SK-N-SH (cell line): ENCODE results near the gene ERI3. TPM values are rescaled to one million over a fixed set of nuclear protein-coding genes. Genes with fewer than 3 reads are reported as not detected.

Source experiments
- CTCF ChIA-PET: fragments of 300-600, 350-600 bp; formaldehyde crosslinking; extraction: SDS; loops from one replicate; lab custom pipeline; 2021; lab: Yijun Ruan, JAX
- POLR2A ChIA-PET: fragments of 350-600 bp; sonication (Branson Sonifier 250); formaldehyde crosslinking; extraction: SDS; loops from one replicate; lab custom pipeline; 2020; ENCODE audit warnings: antibody characterized with exemption, inconsistent platforms; lab: Yijun Ruan, JAX
- DNase-seq: peaks from one replicate; pipeline ENCODE4 v3.0.0; 2012
- H2AFZ ChIP-seq: fragments of 200-600 bp; sonication (generic); 2 replicates; pipeline ENCODE4 v1.8.1; 2016; ENCODE audit warnings: antibody characterized with exemption, mild to moderate bottlenecking, low read depth
- H3F3A ChIP-seq: fragments of 200-600 bp; sonication (generic); replicated peaks from 2 replicates; pipeline ENCODE3; 2016; ENCODE audit warnings: antibody characterized with exemption, mild to moderate bottlenecking; ENCODE audit not compliant: insufficient read depth
- H3K27ac ChIP-seq, 2 experiments: fragments of 200-500 bp in 1 of 2; fragments of 200-600 bp in 1 of 2; sonication (Bioruptor generic) in 1 of 2; sonication (generic), shearing (Covaris generic) in 1 of 2; 2 replicates each; pipeline versions ENCODE4 v1.5.1 to v1.6.1; 2014 to 2016; ENCODE audit warnings: low read depth in 2 of 2, inconsistent platforms in 1 of 2, low read length in 1 of 2, mild to moderate bottlenecking in 1 of 2, mixed read lengths in 1 of 2
- H3K27me3 ChIP-seq: fragments of 200-600 bp; sonication (generic), shearing (Covaris generic); 2 replicates; pipeline ENCODE4 v1.6.1; 2016; ENCODE audit warnings: mixed run types; ENCODE audit not compliant: insufficient read depth
- H3K36me3 ChIP-seq, 2 experiments: fragments of 200-500 bp in 1 of 2; fragments of 200-600 bp in 1 of 2; sonication (Bioruptor generic) in 1 of 2; sonication (generic) in 1 of 2; replicated peaks in 1 of 2; 2 replicates each; pipeline versions ENCODE3 to v1.5.1; 2014 to 2016; ENCODE audit warnings: low read length in 1 of 2, mild to moderate bottlenecking in 1 of 2; ENCODE audit not compliant: insufficient read depth in 2 of 2, control insufficient read depth in 1 of 2
- H3K4me1 ChIP-seq, 2 experiments: fragments of 200-500 bp in 1 of 2; fragments of 200-600 bp in 1 of 2; sonication (Bioruptor generic) in 1 of 2; sonication (generic), shearing (Covaris generic) in 1 of 2; 2 replicates each; pipeline versions ENCODE4 v1.5.1 to v1.6.1; 2014 to 2016; ENCODE audit warnings: low read depth in 1 of 2, low read length in 1 of 2, mixed run types in 1 of 2; ENCODE audit not compliant: insufficient read depth in 2 of 2, control insufficient read depth in 1 of 2
- H3K4me2 ChIP-seq: fragments of 200-600 bp; sonication (generic), shearing (Covaris generic); 2 replicates; pipeline ENCODE4 v1.6.1; 2017; ENCODE audit warnings: mixed run types
- H3K4me3 ChIP-seq, 2 experiments: fragments of 200-500 bp in 1 of 2; fragments of 200-600 bp in 1 of 2; sonication (Bioruptor generic) in 1 of 2; sonication (generic), shearing (Covaris generic) in 1 of 2; 2 replicates each; pipeline versions ENCODE4 v1.5.1 to v1.8.1; 2014 to 2016; ENCODE audit warnings: low read depth in 2 of 2, inconsistent platforms in 1 of 2, low read length in 1 of 2, mild to moderate bottlenecking in 1 of 2, mixed read lengths in 1 of 2, moderate library complexity in 1 of 2
- H3K79me2 ChIP-seq: fragments of 200-600 bp; sonication (generic); 2 replicates; pipeline ENCODE4 v1.8.1; 2017; ENCODE audit warnings: mild to moderate bottlenecking; ENCODE audit not compliant: insufficient read depth
- H3K9ac ChIP-seq: fragments of 200-600 bp; sonication (generic); 2 replicates; pipeline ENCODE4 v1.6.1; 2017; ENCODE audit warnings: mixed run types
- H3K9me2 ChIP-seq: fragments of 200-600 bp; sonication (generic); 2 replicates; pipeline ENCODE4 v1.6.1; 2017; ENCODE audit warnings: mixed run types
- H3K9me3 ChIP-seq: fragments of 200-600 bp; sonication (generic); 2 replicates; pipeline ENCODE4 v1.6.1; 2017; ENCODE audit warnings: mixed run types, mild to moderate bottlenecking, moderate library complexity
- H4K20me1 ChIP-seq: fragments of 200-600 bp; sonication (generic); 2 replicates; pipeline ENCODE4 v1.6.1; 2017; ENCODE audit warnings: mild to moderate bottlenecking, mixed run types; ENCODE audit not compliant: insufficient read depth
- CHD2 ChIP-seq: fragments of 150-350 bp; IDR thresholded peaks from 2 replicates; pipeline ENCODE4 v1.6.1; 2018; ENCODE audit warnings: low read length; ENCODE audit not compliant: partially characterized antibody
- EP300 ChIP-seq, 2 experiments: IDR thresholded peaks; 2 replicates each; pipeline versions ENCODE4 v1.4.0 to v1.6.1; 2012; ENCODE audit warnings: borderline replicate concordance in 1 of 2, low read depth in 1 of 2, low read length in 1 of 2
- FOXJ3 ChIP-seq: sonication (generic); formaldehyde crosslinking; IDR thresholded peaks from 2 replicates; pipeline ENCODE4 v1.5.1; 2020; ENCODE audit warnings: mild to moderate bottlenecking, missing genetic modification reagents
- GATA2 ChIP-seq: sonication (generic); formaldehyde crosslinking; IDR thresholded peaks from 2 replicates; pipeline ENCODE4 v1.5.0; 2020; ENCODE audit warnings: mild to moderate bottlenecking, missing genetic modification reagents
- JUND ChIP-seq: IDR thresholded peaks from 2 replicates; pipeline ENCODE4 v1.4.0; 2012
- NFIC ChIP-seq: IDR thresholded peaks from 2 replicates; pipeline ENCODE4 v1.4.0; 2012; ENCODE audit warnings: borderline replicate concordance
- RAD21 ChIP-seq: IDR thresholded peaks from 2 replicates; pipeline ENCODE4 v1.6.1; 2012; ENCODE audit warnings: mild to moderate bottlenecking, low read length
- RCOR1 ChIP-seq: fragments of 150-350 bp; IDR thresholded peaks from 2 replicates; pipeline ENCODE4 v1.6.1; 2017; ENCODE audit warnings: antibody characterized with exemption, low read length
- RXRA ChIP-seq: IDR thresholded peaks from 2 replicates; pipeline ENCODE4 v1.4.0; 2012; ENCODE audit warnings: low read depth, mild to moderate bottlenecking, borderline replicate concordance
- USF1 ChIP-seq: IDR thresholded peaks from 2 replicates; pipeline ENCODE4 v1.4.0; 2012; ENCODE audit warnings: low read depth, borderline replicate concordance
- ZBTB33 ChIP-seq: IDR thresholded peaks from 2 replicates; pipeline ENCODE4 v1.4.0; 2012; ENCODE audit warnings: low read depth, borderline replicate concordance
- WGBS: methylation state at CpG from one replicate; pipeline ENCODE4 v1.1.6; 2017; ENCODE audit warnings: low lambda C conversion rate; 5-methylcytosine and 5-hydroxymethylcytosine counted together
- polyA plus RNA-seq, 3 experiments: library from polyadenylated mRNA; depleted of rRNA; stranded (reverse); fragments of >200 nt; gene quantifications; 2 replicates each; pipeline ENCODE4 v1.2.3, GENCODE V29; 2012
- TF ChIP-seq, protein P1 (sequence below): fragments of 150-350 bp; IDR thresholded peaks from 2 replicates; pipeline ENCODE4 v1.6.1; 2017; ENCODE audit warnings: antibody characterized with exemption, low read length, low read depth, borderline replicate concordance
- TF ChIP-seq, protein P2 (sequence below): fragments of 200-600 bp; sonication (generic); IDR thresholded peaks from 2 replicates; pipeline ENCODE4 v1.6.1; 2017; ENCODE audit warnings: antibody characterized with exemption, mild to moderate bottlenecking, moderate library complexity

ERI3 gene
- polyA plus RNA-seq, 1 of the 3 experiments (the other 2 are of a cell fraction) = 60.7 TPM

- TF ChIP-seq GATA2 = no peak
- TF ChIP-seq, all 33 proteins: peak for 0
These were observed 92.1 kb downstream of the ERI3 start (continued) for GRCh38 chr1:44262816-44263567.

DNA sequence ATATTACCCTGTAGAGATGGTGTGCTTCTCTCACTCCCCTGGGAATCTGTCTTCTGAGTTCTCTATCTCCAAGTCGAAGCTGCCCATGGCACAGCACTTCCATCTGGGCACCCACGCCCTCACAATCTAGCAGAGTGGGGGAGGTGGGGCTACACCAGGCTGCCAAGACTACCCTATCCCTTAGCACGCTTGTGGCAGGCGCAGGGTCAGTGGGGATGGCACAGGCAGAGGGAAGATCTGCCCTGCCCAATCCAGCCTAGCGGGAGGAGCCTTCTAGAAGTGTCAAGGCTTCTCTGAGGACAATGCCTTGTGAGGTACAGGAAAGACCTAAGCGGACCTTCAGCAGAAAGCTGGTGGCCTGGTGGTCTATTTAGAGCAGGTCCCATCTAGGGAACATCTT, 92.6 kb downstream of the ERI3 start:
- peaks cover 0 to 8% of the 10 kb centered on the region in 2 experiments for H3K36me3 ChIP-seq
- WGBS = 98% methylated on average over 6 of the region's 6 CpGs
- POLR2A ChIA-PET = interaction anchor here (0.6 kb wide), 1 partner anchor 253 kb away, joined by 5 read pairs; no protein-coding TSS in a partner anchor
- TF ChIP-seq, protein P1, sequence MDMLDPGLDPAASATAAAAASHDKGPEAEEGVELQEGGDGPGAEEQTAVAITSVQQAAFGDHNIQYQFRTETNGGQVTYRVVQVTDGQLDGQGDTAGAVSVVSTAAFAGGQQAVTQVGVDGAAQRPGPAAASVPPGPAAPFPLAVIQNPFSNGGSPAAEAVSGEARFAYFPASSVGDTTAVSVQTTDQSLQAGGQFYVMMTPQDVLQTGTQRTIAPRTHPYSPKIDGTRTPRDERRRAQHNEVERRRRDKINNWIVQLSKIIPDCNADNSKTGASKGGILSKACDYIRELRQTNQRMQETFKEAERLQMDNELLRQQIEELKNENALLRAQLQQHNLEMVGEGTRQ = no peak
- TF ChIP-seq NFIC = no peak
- no peak for TF ChIP-seq FOXJ3 (CRISPR knock-in tag)
- no peak for TF ChIP-seq RAD21
- TF ChIP-seq EP300 (IDR thresholded peaks at IDR 0.05; ENCODE audit: borderline replicate concordance in 1 of 2, low read depth in 1 of 2, low read length in 1 of 2) = no peak
- CTCF ChIA-PET = interaction anchor here (3.8 kb wide), 1 partner anchor 45 kb away, joined by 15 read pairs; no protein-coding TSS in a partner anchor
- H3K9me2 ChIP-seq = no peaks in the 10 kb centered on the region
- H4K20me1 ChIP-seq = 0 out of 2 replicates have a peak, but pooled peaks cover 4% of the 10 kb centered on the region
- no peaks in the 10 kb centered on the region for H3K27me3 ChIP-seq
- no peak overlapping the region for H3K4me3 ChIP-seq
- no peaks in the 10 kb centered on the region for H3K79me2 ChIP-seq
- no peak overlapping the region for H3K4me2 ChIP-seq
- H3K9me3 ChIP-seq = no peaks in the 10 kb centered on the region
- peaks cover 0 to 11% of the 10 kb centered on the region in 2 experiments; a peak in 2 of 4 replicates for H3K4me1 ChIP-seq
- no peak overlapping the region for H2AFZ ChIP-seq
- no peak overlapping the region for H3K9ac ChIP-seq
- H3K27ac ChIP-seq = no peak overlapping the region
- H3F3A ChIP-seq = no peaks in the 10 kb centered on the region
- DNase-seq = no peak

GRCh38 chr1:44261962-44262361, 93.1 kb downstream of the ERI3 start:
- no peaks in the 10 kb centered on the region for H3F3A ChIP-seq
- WGBS = 100% methylated on average over 4 of the region's 5 CpGs
- H3K9me2 ChIP-seq = no peaks in the 10 kb centered on the region
- no peak overlapping the region for H3K4me2 ChIP-seq
- 0 out of 2 replicates have a peak, but pooled peaks cover 4% of the 10 kb centered on the region for H4K20me1 ChIP-seq
- H3K9ac ChIP-seq = no peak overlapping the region
- H3K79me2 ChIP-seq = no peaks in the 10 kb centered on the region
- ChIA-PET POLR2A (no interaction called here), CTCF (interaction anchor here (3.8 kb wide), 1 partner anchor 44 kb away, joined by 15 read pairs; no protein-coding TSS in a partner anchor)
- H3K4me3 ChIP-seq = no peak overlapping the region
- no peaks in the 10 kb centered on the region for H3K9me3 ChIP-seq
- H3K36me3 ChIP-seq = peaks cover 0 to 8% of the 10 kb centered on the region in 2 experiments
- H3K4me1 ChIP-seq = peaks cover 0 to 15% of the 10 kb centered on the region in 2 experiments; a peak in 2 of 4 replicates
- DNase-seq = no peak
- H3K27me3 ChIP-seq = no peaks in the 10 kb centered on the region
- no peak for TF ChIP-seq RAD21
- TF ChIP-seq GATA2 = no peak
- no peak for TF ChIP-seq CHD2
- no peak for TF ChIP-seq RXRA
- TF ChIP-seq USF1 = no peak
- TF ChIP-seq RCOR1 = no peak
- TF ChIP-seq FOXJ3 (CRISPR knock-in tag) = no peak
- TF ChIP-seq JUND = no peak
- TF ChIP-seq, protein P2, sequence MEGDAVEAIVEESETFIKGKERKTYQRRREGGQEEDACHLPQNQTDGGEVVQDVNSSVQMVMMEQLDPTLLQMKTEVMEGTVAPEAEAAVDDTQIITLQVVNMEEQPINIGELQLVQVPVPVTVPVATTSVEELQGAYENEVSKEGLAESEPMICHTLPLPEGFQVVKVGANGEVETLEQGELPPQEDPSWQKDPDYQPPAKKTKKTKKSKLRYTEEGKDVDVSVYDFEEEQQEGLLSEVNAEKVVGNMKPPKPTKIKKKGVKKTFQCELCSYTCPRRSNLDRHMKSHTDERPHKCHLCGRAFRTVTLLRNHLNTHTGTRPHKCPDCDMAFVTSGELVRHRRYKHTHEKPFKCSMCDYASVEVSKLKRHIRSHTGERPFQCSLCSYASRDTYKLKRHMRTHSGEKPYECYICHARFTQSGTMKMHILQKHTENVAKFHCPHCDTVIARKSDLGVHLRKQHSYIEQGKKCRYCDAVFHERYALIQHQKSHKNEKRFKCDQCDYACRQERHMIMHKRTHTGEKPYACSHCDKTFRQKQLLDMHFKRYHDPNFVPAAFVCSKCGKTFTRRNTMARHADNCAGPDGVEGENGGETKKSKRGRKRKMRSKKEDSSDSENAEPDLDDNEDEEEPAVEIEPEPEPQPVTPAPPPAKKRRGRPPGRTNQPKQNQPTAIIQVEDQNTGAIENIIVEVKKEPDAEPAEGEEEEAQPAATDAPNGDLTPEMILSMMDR = no peak
- no peak for TF ChIP-seq ZBTB33
- H2AFZ ChIP-seq = no peak overlapping the region
- H3K27ac ChIP-seq = no peak overlapping the region
